Trophoblast cell (in vitro differentiated cells and primary cell): ENCODE results near the gene ARHGEF12.

ENCODE experiments used
- DNase-seq, 2 donors: peaks; one replicate each; pipeline ENCODE4 v3.0.0-alpha.2; 2016
- H2AFZ ChIP-seq: 2 replicates; pipeline ENCODE4 v1.6.1; 2013; ENCODE audit warnings: low read length, moderate library complexity, mild to moderate bottlenecking; ENCODE audit not compliant: insufficient read depth, poor library complexity
- H2AK5ac ChIP-seq: 2 replicates; pipeline ENCODE4 v1.6.1; 2013; ENCODE audit warnings: mild to moderate bottlenecking, low read length
- H2BK120ac ChIP-seq: 2 replicates; pipeline ENCODE4 v1.6.1; 2013; ENCODE audit warnings: low read length, mild to moderate bottlenecking, moderate library complexity; ENCODE audit not compliant: insufficient read depth, poor library complexity
- H2BK12ac ChIP-seq: 2 replicates; pipeline ENCODE4 v1.6.1; 2013; ENCODE audit warnings: mild to moderate bottlenecking, low read length, moderate library complexity
- H2BK5ac ChIP-seq: 2 replicates; pipeline ENCODE4 v1.6.1; 2013; ENCODE audit warnings: low read length, low read depth, moderate library complexity, mild to moderate bottlenecking; ENCODE audit not compliant: poor library complexity
- H3K14ac ChIP-seq: 2 replicates; pipeline ENCODE4 v1.6.1; 2013; ENCODE audit warnings: mild to moderate bottlenecking, low read length
- H3K18ac ChIP-seq: 2 replicates; pipeline ENCODE4 v1.6.1; 2013; ENCODE audit warnings: mild to moderate bottlenecking, low read length
- H3K23ac ChIP-seq: 2 replicates; pipeline ENCODE4 v1.6.1; 2013; ENCODE audit warnings: low read length
- H3K27ac ChIP-seq: 2 replicates; pipeline ENCODE4 v1.5.1; 2013; ENCODE audit warnings: low read depth, mild to moderate bottlenecking, inconsistent platforms, low read length, moderate library complexity
- H3K27me3 ChIP-seq: 2 replicates; pipeline ENCODE4 v1.6.1; 2013; ENCODE audit warnings: inconsistent platforms, mild to moderate bottlenecking, low read length, moderate library complexity; ENCODE audit not compliant: insufficient read depth
- H3K36me3 ChIP-seq, 2 experiments: 1 replicate in 1 of 2; 2 replicates in 1 of 2; pipeline ENCODE4 v1.6.1; 2013; ENCODE audit warnings: low read length in 2 of 2, mild to moderate bottlenecking in 2 of 2, moderate library complexity in 1 of 2; ENCODE audit not compliant: insufficient read depth in 2 of 2, control insufficient read depth in 1 of 2
- H3K4ac ChIP-seq: 2 replicates; pipeline ENCODE4 v1.6.1; 2013; ENCODE audit warnings: low read depth, mild to moderate bottlenecking, low read length, moderate library complexity
- H3K4me1 ChIP-seq, 2 experiments: 1 replicate in 1 of 2; 2 replicates in 1 of 2; pipeline ENCODE4 v1.6.1; 2013; ENCODE audit warnings: low read length in 2 of 2, mild to moderate bottlenecking in 2 of 2, moderate library complexity in 1 of 2; ENCODE audit not compliant: insufficient read depth in 2 of 2, control insufficient read depth in 1 of 2
- H3K4me2 ChIP-seq: 2 replicates; pipeline ENCODE4 v1.6.1; 2013; ENCODE audit warnings: inconsistent platforms, mild to moderate bottlenecking, low read length, moderate library complexity
- H3K4me3 ChIP-seq: 2 replicates; pipeline ENCODE4 v1.5.1; 2013; ENCODE audit warnings: mild to moderate bottlenecking, low read depth, low read length, inconsistent platforms
- H3K79me1 ChIP-seq: one replicate; pipeline ENCODE4 v1.6.1; 2013; ENCODE audit warnings: low read length
- H3K79me2 ChIP-seq: 2 replicates; pipeline ENCODE4 v1.6.1; 2013; ENCODE audit warnings: low read length, mild to moderate bottlenecking; ENCODE audit not compliant: control insufficient read depth, insufficient read depth, poor library complexity
- H3K9ac ChIP-seq: 2 replicates; pipeline ENCODE4 v1.6.1; 2013; ENCODE audit warnings: mild to moderate bottlenecking, low read length
- H3K9me3 ChIP-seq: 2 replicates; pipeline ENCODE4 v1.6.1; 2013; ENCODE audit warnings: low read depth, mild to moderate bottlenecking, control low read depth, inconsistent platforms, low read length; ENCODE audit not compliant: insufficient read depth
- H4K12ac ChIP-seq: 2 replicates; pipeline ENCODE4 v1.6.1; 2013; ENCODE audit warnings: low read depth, mild to moderate bottlenecking, low read length, moderate library complexity
- H4K8ac ChIP-seq: 2 replicates; pipeline ENCODE4 v1.6.1; 2013; ENCODE audit warnings: low read depth, mild to moderate bottlenecking, low read length, moderate library complexity
- H4K91ac ChIP-seq: one replicate; pipeline ENCODE4 v1.6.1; 2013; ENCODE audit warnings: low read depth, mild to moderate bottlenecking, low read length, moderate library complexity
- WGBS: extraction: QIAGEN DNeasy Blood & Tissue Kit; methylation state at CpG from one replicate; pipeline ENCODE4 v1.1.7; 2013; ENCODE audit warnings: missing lambda C conversion rate; ENCODE audit not compliant: insufficient read length, insufficient coverage; ENCODE audit errors: extremely low coverage; 5-methylcytosine and 5-hydroxymethylcytosine counted together

Gene ARHGEF12

DNA sequence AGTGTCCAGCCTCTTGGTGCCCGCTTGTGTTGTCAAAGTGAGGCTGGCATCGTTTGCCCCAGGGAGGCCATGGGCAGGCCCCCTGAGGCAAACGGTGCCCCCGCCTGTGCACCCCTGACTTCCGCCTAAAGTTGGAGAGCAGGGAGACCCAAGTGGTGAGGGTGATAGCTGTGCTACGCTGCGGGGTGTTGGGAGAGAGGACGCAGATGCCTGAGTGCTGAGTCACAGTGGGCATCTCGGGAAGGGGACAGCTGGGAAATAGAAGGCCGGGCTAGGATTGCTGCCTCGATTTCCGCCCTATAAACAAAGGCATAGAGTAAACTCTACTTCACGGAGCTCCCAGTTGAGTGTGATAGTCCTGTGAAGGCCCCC, 181.2 kb downstream of the ARHGEF12 start:
- Histone ChIP-seq H2BK12ac (no peak overlapping the region), H3K36me3 (no peaks in the 10 kb centered on the region), H2BK120ac (no peak overlapping the region), H4K12ac (no peak overlapping the region), H3K23ac (no peak overlapping the region), H3K4me2 (peak overlapping the region; percentile 14), H2BK5ac (no peak overlapping the region), H3K14ac (no peak overlapping the region), H3K4ac (no peak overlapping the region), H3K9ac (no peak overlapping the region), H3K79me2 (no peaks in the 10 kb centered on the region), H2AK5ac (no peak overlapping the region), H3K27me3 (peaks cover 7% of the 10 kb centered on the region), H3K27ac (no peak overlapping the region), H3K9me3 (no peaks in the 10 kb centered on the region), H4K8ac (no peak overlapping the region), H3K18ac (no peak overlapping the region), H3K4me3 (no peak overlapping the region), H3K79me1 (no peaks in the 10 kb centered on the region), H4K91ac (no peak overlapping the region), H2AFZ (no peak overlapping the region), H3K4me1 (peaks cover 3 to 7% of the 10 kb centered on the region in 2 experiments)
- no CpG with 5 or more reads among the region's 13 CpGs for WGBS
- no peak for DNase-seq

DNA sequence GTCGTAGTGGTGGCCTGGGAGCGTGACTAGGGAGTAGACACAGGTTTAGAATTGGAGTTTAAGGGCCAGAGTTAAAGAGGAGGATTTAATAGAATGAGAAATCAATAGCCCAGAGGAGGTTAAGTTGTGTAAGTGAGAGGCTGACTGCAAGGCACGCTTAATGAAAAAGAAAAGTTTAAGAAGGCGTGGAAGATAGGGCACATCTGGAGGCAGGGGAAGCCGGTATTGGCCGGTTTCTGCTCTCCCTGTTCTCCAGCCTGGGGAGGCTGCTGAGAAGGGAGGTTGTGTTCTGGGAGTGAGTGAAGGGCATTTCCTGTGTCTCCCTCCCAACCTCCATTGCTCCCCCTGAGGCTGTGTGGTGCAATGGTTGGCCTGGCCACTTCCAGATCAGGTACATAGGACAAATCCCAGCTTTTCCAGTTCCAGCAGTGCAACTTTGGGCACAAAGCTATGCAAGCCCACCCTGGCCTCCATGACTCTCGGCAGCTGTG, 181.6 kb downstream of the ARHGEF12 start:
- Histone ChIP-seq H4K91ac (no peak overlapping the region), H3K79me1 (no peaks in the 10 kb centered on the region), H4K8ac (no peak overlapping the region), H3K27me3 (peaks cover 4% of the 10 kb centered on the region), H3K9me3 (no peaks in the 10 kb centered on the region), H3K4me3 (no peak overlapping the region), H2BK5ac (no peak overlapping the region), H3K14ac (no peak overlapping the region), H3K36me3 (no peaks in the 10 kb centered on the region), H3K4me1 (peaks cover 3 to 7% of the 10 kb centered on the region in 2 experiments), H4K12ac (no peak overlapping the region), H3K9ac (no peak overlapping the region), H3K27ac (no peak overlapping the region), H2BK12ac (no peak overlapping the region), H3K18ac (no peak overlapping the region), H3K79me2 (no peaks in the 10 kb centered on the region), H3K23ac (no peak overlapping the region), H2BK120ac (no peak overlapping the region), H2AFZ (no peak overlapping the region), H3K4ac (no peak overlapping the region), H3K4me2 (no peak overlapping the region), H2AK5ac (no peak overlapping the region)
- DNase-seq = no peak
- no CpG with 5 or more reads among the region's 7 CpGs for WGBS

DNA sequence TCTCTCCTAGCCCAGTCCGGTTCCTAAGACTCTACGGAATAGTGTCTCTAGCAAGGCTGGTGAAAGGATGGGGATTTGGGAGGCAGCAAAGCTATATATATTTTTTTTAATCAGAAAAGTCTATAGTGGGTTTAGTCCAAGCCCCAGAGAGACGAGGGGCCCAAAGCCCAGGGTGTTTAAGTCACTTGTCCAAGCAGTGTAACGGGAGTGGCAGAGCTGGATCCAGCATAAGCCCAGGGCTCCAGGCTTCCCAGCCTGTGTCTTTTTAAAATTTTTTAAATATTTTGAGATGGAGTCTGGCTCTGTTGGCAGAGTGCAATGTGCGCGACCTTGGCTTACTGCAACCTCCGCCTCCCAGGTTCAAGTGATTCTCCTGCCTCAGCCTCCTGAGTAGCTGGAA, 182.1 kb downstream of the ARHGEF12 start:
- H3K9ac ChIP-seq = no peak overlapping the region
- WGBS = no CpG with 5 or more reads among the region's 7 CpGs
- no peak overlapping the region for H2BK120ac ChIP-seq
- no peak overlapping the region for H2AFZ ChIP-seq
- no peaks in the 10 kb centered on the region for H3K79me2 ChIP-seq
- H4K8ac ChIP-seq = no peak overlapping the region
- no peak overlapping the region for H3K4ac ChIP-seq
- H3K4me3 ChIP-seq = no peak overlapping the region
- no peak overlapping the region for H3K18ac ChIP-seq
- no peak overlapping the region for H4K12ac ChIP-seq
- no peak overlapping the region for H4K91ac ChIP-seq
- H3K4me2 ChIP-seq = no peak overlapping the region
- no peak for DNase-seq
- H3K27me3 ChIP-seq = no peaks in the 10 kb centered on the region
- H3K9me3 ChIP-seq = no peaks in the 10 kb centered on the region
- H2BK5ac ChIP-seq = no peak overlapping the region
- H3K79me1 ChIP-seq = no peaks in the 10 kb centered on the region
- no peak overlapping the region for H3K14ac ChIP-seq
- peaks cover 3 to 7% of the 10 kb centered on the region in 2 experiments for H3K4me1 ChIP-seq
- no peak overlapping the region for H3K27ac ChIP-seq
- H2BK12ac ChIP-seq = no peak overlapping the region
- H2AK5ac ChIP-seq = no peak overlapping the region
- no peaks in the 10 kb centered on the region for H3K36me3 ChIP-seq
- H3K23ac ChIP-seq = no peak overlapping the region

DNA sequence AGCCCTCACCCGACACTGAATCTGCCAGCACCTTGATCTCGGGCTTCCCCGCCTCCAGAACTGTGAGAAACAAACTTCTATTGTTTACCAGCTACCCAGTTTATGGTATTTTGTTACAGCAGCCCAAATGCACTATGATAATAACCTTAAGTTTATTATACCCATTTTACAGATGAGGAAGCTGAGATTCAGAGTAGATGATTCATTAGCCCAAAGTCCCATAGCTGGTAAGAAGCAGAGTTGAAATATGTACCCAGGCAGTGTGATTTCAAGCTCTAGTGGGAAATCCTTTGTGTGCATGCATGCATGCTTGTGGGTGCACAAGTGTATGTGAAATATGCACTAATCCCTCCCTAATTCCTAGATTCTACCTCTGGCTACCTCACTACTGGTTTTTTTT, 183.3 kb downstream of the ARHGEF12 start:
- Histone ChIP-seq H2AK5ac (no peak overlapping the region), H2BK120ac (no peak overlapping the region), H3K79me1 (no peaks in the 10 kb centered on the region), H2AFZ (no peak overlapping the region), H3K18ac (no peak overlapping the region), H3K27me3 (no peaks in the 10 kb centered on the region), H4K8ac (no peak overlapping the region), H3K4me2 (no peak overlapping the region), H3K9me3 (no peaks in the 10 kb centered on the region), H2BK12ac (no peak overlapping the region), H3K36me3 (no peaks in the 10 kb centered on the region), H3K27ac (no peak overlapping the region), H4K91ac (no peak overlapping the region), H3K9ac (no peak overlapping the region), H3K4me1 (peaks cover 3 to 7% of the 10 kb centered on the region in 2 experiments), H3K79me2 (no peaks in the 10 kb centered on the region), H3K4ac (no peak overlapping the region), H3K14ac (no peak overlapping the region), H2BK5ac (no peak overlapping the region), H3K23ac (no peak overlapping the region), H4K12ac (no peak overlapping the region), H3K4me3 (no peak overlapping the region)
- DNase-seq = no peak
- no CpG with 5 or more reads among the region's 3 CpGs for WGBS
